ENCODE measurements around the gene UBXN7. TPM values are rescaled to one million over a fixed set of nuclear protein-coding genes. Genes with fewer than 3 reads are reported as not detected.

UBXN7 gene
- total RNA-seq, 1 experiment from 2014 or later, result 67.0 TPM

DNA sequence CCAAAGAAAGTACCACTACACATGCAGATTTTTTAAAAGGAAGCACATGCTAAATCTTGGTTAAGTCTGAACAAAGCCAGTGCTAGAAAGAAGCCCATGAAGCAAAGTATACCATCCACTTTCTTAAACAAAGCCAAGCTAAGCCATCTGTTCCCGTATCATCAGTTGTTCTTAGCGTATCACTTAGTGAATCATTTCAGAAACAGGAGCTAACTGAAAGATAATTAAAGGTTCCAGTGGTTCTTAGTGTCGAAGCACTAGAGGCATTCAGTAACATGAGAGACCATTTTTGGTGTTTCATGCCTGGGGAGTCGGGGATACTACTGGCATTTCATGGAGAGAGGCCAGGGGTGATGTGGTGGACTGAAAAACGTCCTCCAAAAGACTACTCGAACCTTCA lies 12.8 kb downstream of the UBXN7 start:
- TF ChIP-seq ZFX (IDR thresholded peaks at IDR 0.05) (no peak), ZNF274 (IDR thresholded peaks at IDR 0.05; ENCODE audit: low read depth, low read length) (no peak), POLR2A (IDR thresholded peaks at IDR 0.05; ENCODE audit: borderline replicate concordance, extremely low read depth, insufficient read depth, insufficient read length) (no peak), EGR1 (IDR thresholded peaks at IDR 0.05; ENCODE audit: low read depth) (no peak), SRF (IDR thresholded peaks at IDR 0.05; ENCODE audit: low read depth) (no peak), CBX3 (IDR thresholded peaks at IDR 0.05; ENCODE audit: low read depth) (no peak), JUND (IDR thresholded peaks at IDR 0.05) (no peak), EZH2 (IDR thresholded peaks at IDR 0.05) (no peak), POLR2AphosphoS5 (IDR thresholded peaks at IDR 0.05; ENCODE audit: low read depth, low read length) (no peak), YY1 (IDR thresholded peaks at IDR 0.05; ENCODE audit: extremely low read depth, insufficient replicate concordance, low read depth, low read length) (no peak)
- TF ChIP-seq, protein P1, sequence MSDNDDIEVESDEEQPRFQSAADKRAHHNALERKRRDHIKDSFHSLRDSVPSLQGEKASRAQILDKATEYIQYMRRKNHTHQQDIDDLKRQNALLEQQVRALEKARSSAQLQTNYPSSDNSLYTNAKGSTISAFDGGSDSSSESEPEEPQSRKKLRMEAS (IDR thresholded peaks at IDR 0.05), result no peak
- TF ChIP-seq, protein P2, sequence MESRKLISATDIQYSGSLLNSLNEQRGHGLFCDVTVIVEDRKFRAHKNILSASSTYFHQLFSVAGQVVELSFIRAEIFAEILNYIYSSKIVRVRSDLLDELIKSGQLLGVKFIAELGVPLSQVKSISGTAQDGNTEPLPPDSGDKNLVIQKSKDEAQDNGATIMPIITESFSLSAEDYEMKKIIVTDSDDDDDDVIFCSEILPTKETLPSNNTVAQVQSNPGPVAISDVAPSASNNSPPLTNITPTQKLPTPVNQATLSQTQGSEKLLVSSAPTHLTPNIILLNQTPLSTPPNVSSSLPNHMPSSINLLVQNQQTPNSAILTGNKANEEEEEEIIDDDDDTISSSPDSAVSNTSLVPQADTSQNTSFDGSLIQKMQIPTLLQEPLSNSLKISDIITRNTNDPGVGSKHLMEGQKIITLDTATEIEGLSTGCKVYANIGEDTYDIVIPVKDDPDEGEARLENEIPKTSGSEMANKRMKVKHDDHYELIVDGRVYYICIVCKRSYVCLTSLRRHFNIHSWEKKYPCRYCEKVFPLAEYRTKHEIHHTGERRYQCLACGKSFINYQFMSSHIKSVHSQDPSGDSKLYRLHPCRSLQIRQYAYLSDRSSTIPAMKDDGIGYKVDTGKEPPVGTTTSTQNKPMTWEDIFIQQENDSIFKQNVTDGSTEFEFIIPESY (IDR thresholded peaks at IDR 0.05; ENCODE audit: extremely low read depth, insufficient replicate concordance, low read length), result no peak
- BruUV-seq (replicated peaks), result no TSS peak

More for the DNA sequence above, 12.8 kb downstream of the UBXN7 start:
- CTCF ChIA-PET, result no interaction called here
- DNase-seq (ENCODE audit: low read depth, low spot score) (no peak), ATAC-seq (no peak)
- H2AFZ ChIP-seq (ENCODE audit: low read depth, low read length, poor library complexity, severe bottlenecking), result no peak overlapping the region
- no peaks in the 10 kb centered on the region for H3K27me3 ChIP-seq (ENCODE audit: insufficient read depth, low read length)
- RAD21 ChIA-PET (ENCODE audit: low non-redundant PET in 1 of 2, low total read pairs in 2 of 2, uncharacterized antibody in 2 of 2, unreplicated experiment in 2 of 2), result no interaction called here
- intact Hi-C loops (cut with micrococcal nuclease), result no loop called here
- no peak overlapping the region for H3K9ac ChIP-seq (ENCODE audit: low read length)
- no peak overlapping the region for H3K4me2 ChIP-seq (ENCODE audit: low read length)
- no peaks in the 10 kb centered on the region for H3K9me2 ChIP-seq (ENCODE audit: insufficient read depth)
- H3K79me2 ChIP-seq (ENCODE audit: insufficient read depth, low read length), result peaks cover 90% of the 10 kb centered on the region
- H3K36me3 ChIP-seq (ENCODE audit: control insufficient read depth in 1 of 2, insufficient read depth in 2 of 2, low read length in 2 of 2), result no peaks in the 10 kb centered on the region
- no peaks in the 10 kb centered on the region; the same call in 1 of the 2 replicates for H4K20me1 ChIP-seq (ENCODE audit: insufficient read depth)
- H3K27ac ChIP-seq (ENCODE audit: low read depth, low read length), result no peak overlapping the region
- no peak overlapping the region for H3K4me3 ChIP-seq (replicated peaks in 1 of 2; ENCODE audit: low read depth in 1 of 2, low read length in 2 of 2)
- no peaks in the 10 kb centered on the region for H3K4me1 ChIP-seq (ENCODE audit: control insufficient read depth in 1 of 2, insufficient read depth in 2 of 2, low read length in 2 of 2)
- POLR2A ChIA-PET, result no interaction called here
- no peaks in the 10 kb centered on the region for H3K9me3 ChIP-seq (ENCODE audit: control insufficient read depth in 1 of 2, insufficient read depth in 1 of 2, low read depth in 1 of 2, low read length in 2 of 2)
